Upper lobe of left lung (tissue), 4 donors: Measurements from ENCODE around the gene IBA57.

Experiments
- CTCF ChIP-seq, 6 experiments: fragments of 450-650 bp in 4 of 6; fragments of 200-600 bp in 2 of 6; sonication (generic) in 2 of 6; IDR thresholded peaks; one replicate each; pipeline ENCODE4 v1.5.1; 2016 to 2019; ENCODE audit warnings: antibody characterized with exemption in 6 of 6
- EP300 ChIP-seq, 4 donors: sonication (generic); formaldehyde crosslinking; IDR thresholded peaks; one replicate each; pipeline ENCODE4 v1.5.1; 2017; ENCODE audit warnings: antibody characterized with exemption in 4 of 4, control low read depth in 2 of 4
- POLR2A ChIP-seq, 4 donors: fragments of 450-650 bp; IDR thresholded peaks; one replicate each; pipeline ENCODE4 v1.5.1; 2016 to 2017; ENCODE audit warnings: antibody characterized with exemption in 4 of 4, mild to moderate bottlenecking in 2 of 4
- POLR2AphosphoS5 ChIP-seq, 2 donors: sonication (generic); formaldehyde crosslinking; IDR thresholded peaks; one replicate each; pipeline ENCODE4 v1.5.1; 2017; ENCODE audit warnings: antibody characterized with exemption in 2 of 2

- no peak for TF ChIP-seq POLR2A (IDR thresholded peaks at IDR 0.05)
- no peak for TF ChIP-seq CTCF (IDR thresholded peaks at IDR 0.05)
- no peak for TF ChIP-seq POLR2AphosphoS5 (IDR thresholded peaks at IDR 0.05)
- no peak for TF ChIP-seq EP300 (IDR thresholded peaks at IDR 0.05)
Measured at GRCh38 chr1:228142701-228143136, 22.9 kb upstream of the IBA57 start.
